DLD1 (cell line): ENCODE data around the gene ITPR1.

Source experiments
- in situ Hi-C: cut with HindIII; loops from 2 replicates; pipeline ENCODE4 v1.10.0; 2017; ENCODE audit warnings: low sequenced_read_pairs

Gene ITPR1

GRCh38 chr3:4709341-4709740 is 216.2 kb downstream of the ITPR1 start:
- in situ Hi-C loops, result no loop called here

GRCh38 chr3:4710191-4710590 is 217.0 kb downstream of the ITPR1 start:
- in situ Hi-C loops, result loop anchor here (10.0 kb wide), 1 partner anchor 345 kb away; no protein-coding TSS in a partner anchor

- in situ Hi-C loops, result loop anchor here (10.0 kb wide), 1 partner anchor 343 kb away; no protein-coding TSS in a partner anchor
These were observed 218.5 kb downstream of the ITPR1 start for GRCh38 chr3:4711680-4711992.

DNA sequence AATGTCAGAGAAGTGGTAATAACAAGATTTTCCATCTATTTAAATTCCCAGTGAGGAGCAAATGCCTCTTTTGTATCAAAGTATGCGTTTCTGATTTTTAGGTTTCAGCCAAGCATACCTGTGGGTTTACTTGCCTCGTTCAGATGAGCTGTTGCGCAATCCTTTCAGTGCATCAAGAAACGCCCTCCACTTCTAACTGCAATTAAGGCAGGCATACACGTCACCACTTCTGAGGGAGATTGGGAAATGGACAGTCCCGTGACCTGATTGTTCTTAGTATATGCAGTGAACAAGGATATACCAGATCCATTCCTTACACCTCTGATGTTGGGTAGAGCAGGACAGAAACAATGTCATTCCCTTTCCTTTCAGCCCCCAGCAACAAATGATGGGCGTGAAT is 219.0 kb downstream of the ITPR1 start:
- in situ Hi-C loops, result loop anchor here (10.0 kb wide), 1 partner anchor 343 kb away; no protein-coding TSS in a partner anchor

DNA sequence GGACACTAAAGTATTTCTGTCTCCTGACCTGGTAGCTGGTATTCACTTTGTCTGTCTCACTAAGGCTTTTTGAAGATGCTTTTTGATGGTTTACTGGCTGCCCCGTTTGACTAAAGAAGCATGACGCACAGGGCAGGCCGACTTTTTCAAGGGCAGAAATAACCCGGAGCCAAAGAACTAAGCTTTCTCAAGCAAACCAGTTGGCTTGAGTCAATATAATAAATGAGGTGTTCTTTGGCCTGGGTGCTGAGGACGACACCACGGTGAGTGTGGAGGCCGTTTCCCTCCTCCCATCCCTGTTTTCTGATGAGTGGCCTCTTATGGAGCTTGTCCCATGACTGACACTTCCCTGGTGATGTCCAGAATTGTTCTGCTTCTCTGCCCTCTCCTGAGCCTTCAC is 220.9 kb downstream of the ITPR1 start:
- in situ Hi-C loops, result loop anchor here (10.0 kb wide), 1 partner anchor 341 kb away; no protein-coding TSS in a partner anchor

GRCh38 chr3:4716266-4716665 is 223.1 kb downstream of the ITPR1 start:
- in situ Hi-C loops, result loop anchor here (10.0 kb wide), 1 partner anchor 339 kb away; no protein-coding TSS in a partner anchor

- in situ Hi-C loops, result loop anchor here (10.0 kb wide), 1 partner anchor 338 kb away; no protein-coding TSS in a partner anchor
These were observed 223.7 kb downstream of the ITPR1 start for GRCh38 chr3:4716706-4717362.

DNA sequence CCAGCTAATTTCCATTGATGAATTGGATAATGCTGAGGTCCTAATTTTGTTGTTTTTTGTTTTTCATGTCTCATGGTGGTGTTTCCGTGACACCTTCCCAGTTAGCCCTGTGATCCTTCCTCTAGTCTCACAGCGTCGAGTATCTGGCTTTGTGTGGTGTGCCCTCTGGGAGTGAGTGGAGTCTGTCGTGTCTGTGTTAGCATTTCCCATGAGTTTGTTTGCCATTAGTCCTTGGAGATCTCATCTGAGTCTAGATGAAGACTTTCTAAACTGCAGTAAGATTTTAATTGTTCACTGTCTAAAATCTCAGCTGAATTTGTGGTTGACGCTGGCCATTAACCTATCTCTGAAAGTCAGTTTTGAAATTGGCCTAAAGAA is 224.2 kb downstream of the ITPR1 start:
- in situ Hi-C loops, result loop anchor here (10.0 kb wide), 1 partner anchor 337 kb away; no protein-coding TSS in a partner anchor

DNA sequence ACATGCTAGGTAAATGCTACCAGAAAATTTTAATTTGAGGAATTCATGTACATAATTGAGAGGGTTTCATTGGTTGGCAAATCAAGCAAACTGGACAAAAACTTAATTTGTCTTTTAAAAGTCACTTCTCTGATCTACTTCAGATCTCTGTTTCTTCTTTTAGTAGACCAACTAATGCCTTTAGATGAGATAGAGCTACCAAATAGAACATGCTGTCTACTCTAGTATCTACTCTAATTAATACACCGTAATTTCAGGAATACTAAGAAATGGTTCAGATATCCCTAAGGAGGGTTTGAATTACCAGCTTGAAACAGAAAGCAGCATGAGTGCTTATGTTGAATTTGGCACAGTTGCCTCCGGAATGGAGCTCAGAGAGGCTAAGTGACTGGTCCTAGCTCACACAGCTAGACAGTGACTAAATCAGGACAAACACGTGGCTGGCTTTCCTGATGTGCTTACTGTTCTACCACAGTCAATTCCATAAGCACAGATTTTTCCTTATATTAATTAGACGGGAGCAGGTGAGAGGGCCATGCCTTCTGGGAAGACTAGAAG is 225.1 kb downstream of the ITPR1 start:
- in situ Hi-C loops, result loop anchor here (10.0 kb wide), 1 partner anchor 337 kb away; no protein-coding TSS in a partner anchor

GRCh38 chr3:4719046-4719501 is 225.9 kb downstream of the ITPR1 start:
- in situ Hi-C loops, result loop anchor here (10.0 kb wide), 1 partner anchor 336 kb away; no protein-coding TSS in a partner anchor

DNA sequence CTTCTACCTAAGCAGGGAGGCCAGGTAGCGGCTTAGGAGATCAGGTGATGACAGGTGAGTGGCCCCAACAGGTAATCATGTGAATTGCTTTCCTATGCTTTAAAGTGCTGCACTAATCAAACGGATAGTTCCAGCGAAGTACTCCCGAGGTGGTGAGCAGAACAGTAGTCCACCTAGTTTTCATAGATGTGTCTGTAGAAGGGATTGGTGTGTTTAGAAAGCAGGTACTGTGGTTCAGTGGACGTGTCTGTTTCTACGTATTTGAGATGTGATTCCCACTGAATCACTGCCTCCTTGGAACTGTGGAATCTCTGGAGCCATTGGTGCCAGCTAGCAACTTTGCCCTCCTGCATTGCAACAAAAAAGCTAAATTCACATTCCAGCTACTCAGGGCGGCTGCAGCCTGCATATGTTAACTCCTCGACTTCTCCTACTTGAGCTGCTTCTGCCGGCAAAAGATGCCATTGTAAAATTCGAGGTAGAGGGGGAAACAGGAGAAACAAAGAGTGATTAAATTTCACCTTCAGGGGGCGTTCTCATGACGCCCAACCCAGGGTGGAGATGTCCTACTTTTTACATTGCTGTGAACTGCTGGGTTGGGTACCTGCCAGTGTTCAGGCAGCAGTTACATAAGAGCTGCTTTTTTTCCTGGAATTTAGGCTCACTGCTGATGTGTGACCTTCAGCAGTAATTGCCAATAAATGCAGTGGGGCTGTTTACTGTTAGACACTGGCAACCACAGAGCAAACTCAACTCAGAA is 227.3 kb downstream of the ITPR1 start:
- in situ Hi-C loops, result no loop called here

GRCh38 chr3:4721511-4721911 is 228.4 kb downstream of the ITPR1 start:
- in situ Hi-C loops, result no loop called here

DNA sequence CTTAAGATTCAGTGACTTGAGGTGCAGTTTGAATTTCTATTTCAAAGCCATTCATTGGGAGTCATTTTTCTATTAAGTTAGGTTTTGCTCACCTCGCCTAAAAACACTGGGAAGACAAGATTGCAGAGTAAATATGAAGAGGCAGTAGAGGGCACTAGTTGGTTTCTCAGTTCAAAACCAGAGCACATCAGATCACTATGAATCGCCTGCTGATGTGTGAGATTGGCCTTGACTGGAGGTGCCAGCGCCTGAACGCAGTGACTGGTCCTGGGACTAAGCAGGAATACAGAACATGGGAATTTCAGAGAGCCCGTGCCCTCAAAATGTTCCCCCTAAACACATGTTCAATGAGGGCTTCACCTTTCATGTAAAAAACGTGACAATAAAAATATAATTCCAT is 229.0 kb downstream of the ITPR1 start:
- in situ Hi-C loops, result no loop called here

- in situ Hi-C loops, result no loop called here
These were observed 231.0 kb downstream of the ITPR1 start for GRCh38 chr3:4724051-4724629.

DNA sequence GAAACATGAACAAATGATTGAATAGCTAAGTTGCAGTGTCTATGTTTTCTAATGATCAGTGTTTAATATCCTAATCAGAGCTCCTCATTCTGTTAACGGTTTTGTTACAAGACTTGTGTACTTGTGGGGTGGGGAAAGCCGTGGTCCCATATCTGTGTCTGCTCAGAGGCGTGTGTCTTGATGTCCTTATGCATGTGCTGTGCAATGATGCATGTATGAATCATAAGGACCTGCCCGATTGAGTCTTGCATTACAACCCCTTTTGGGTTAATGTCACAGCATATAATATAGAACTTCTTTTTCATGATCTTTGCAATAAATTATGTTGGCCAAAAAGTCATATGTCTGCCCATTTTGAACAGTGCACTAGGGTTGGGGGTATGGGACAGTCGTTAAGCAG is 233.4 kb downstream of the ITPR1 start:
- in situ Hi-C loops, result no loop called here

- in situ Hi-C loops, result no loop called here
These were observed 236.2 kb downstream of the ITPR1 start for GRCh38 chr3:4729061-4729973.

GRCh38 chr3:4730719-4731118 is 237.6 kb downstream of the ITPR1 start:
- in situ Hi-C loops, result loop anchor here (10.0 kb wide), 1 partner anchor 344 kb away; no protein-coding TSS in a partner anchor

- in situ Hi-C loops, result loop anchor here (10.0 kb wide), 1 partner anchor 343 kb away; no protein-coding TSS in a partner anchor
These were observed 238.5 kb downstream of the ITPR1 start for GRCh38 chr3:4731543-4732111.

- in situ Hi-C loops, result loop anchor here (10.0 kb wide), 1 partner anchor 342 kb away; no protein-coding TSS in a partner anchor
These were observed 239.8 kb downstream of the ITPR1 start for GRCh38 chr3:4732925-4733324.

GRCh38 chr3:4734454-4734853 is 241.3 kb downstream of the ITPR1 start:
- in situ Hi-C loops, result loop anchor here (10.0 kb wide), 1 partner anchor 340 kb away; no protein-coding TSS in a partner anchor
